ENCODE data around the gene P4HA3.

The P4HA3 gene

GRCh38 chr11:74262725-74263124 is 48.7 kb downstream of the P4HA3 start:
- DNase-seq (ENCODE audit: low spot score): no peak

GRCh38 chr11:74257959-74258553 is 53.4 kb downstream of the P4HA3 start:
- no peak for DNase-seq (ENCODE audit: low spot score)

- no peak for DNase-seq (ENCODE audit: low spot score)
Measured at GRCh38 chr11:74256378-74257133, 54.9 kb downstream of the P4HA3 start.

- DNase-seq (ENCODE audit: low spot score): peak; percentile 82
Measured at GRCh38 chr11:74255741-74256375, 55.6 kb downstream of the P4HA3 start.

GRCh38 chr11:74253361-74253760 is 58.1 kb downstream of the P4HA3 start:
- no peak for DNase-seq (ENCODE audit: low spot score)

GRCh38 chr11:74249496-74249895 is 61.9 kb downstream of the P4HA3 start:
- no peak for DNase-seq (ENCODE audit: low spot score)

GRCh38 chr11:74248469-74248868 is 63.0 kb downstream of the P4HA3 start:
- DNase-seq (ENCODE audit: low spot score): no peak

GRCh38 chr11:74238243-74238642 is 73.2 kb downstream of the P4HA3 start:
- DNase-seq (ENCODE audit: low spot score): no peak

- no peak for DNase-seq (ENCODE audit: low spot score)
Measured at GRCh38 chr11:74237541-74237940, 73.9 kb downstream of the P4HA3 start.

- no peak for DNase-seq (ENCODE audit: low spot score)
Measured at GRCh38 chr11:74235121-74235520, 76.3 kb downstream of the P4HA3 start.

- DNase-seq (ENCODE audit: low spot score): no peak
Measured at GRCh38 chr11:74233683-74234082, 77.8 kb downstream of the P4HA3 start.

- no peak for DNase-seq (ENCODE audit: low spot score)
Measured at GRCh38 chr11:74232311-74232950, 79.0 kb downstream of the P4HA3 start.

- peak; percentile 25 for DNase-seq (ENCODE audit: low spot score)
Measured at GRCh38 chr11:74226907-74227306, 84.5 kb downstream of the P4HA3 start.

- no peak for DNase-seq (ENCODE audit: low spot score)
Measured at GRCh38 chr11:74225565-74225964, 85.9 kb downstream of the P4HA3 start.

- no peak for DNase-seq (ENCODE audit: low spot score)
Measured at GRCh38 chr11:74221816-74222215, 89.6 kb downstream of the P4HA3 start.

- DNase-seq (ENCODE audit: low spot score): no peak
Measured at GRCh38 chr11:74220376-74220775, 91.1 kb downstream of the P4HA3 start.

Data from iPS-NIHi11 (cell line).